ENCODE measurements around the gene PDIA2.
"Not testable (repeated sequence)": the region's sequence is repeated elsewhere in the genome, so short reads cannot be mapped to it uniquely, and the experiment has no call there.

Gene PDIA2

GRCh38 chr16:333406-334094 is 50.6 kb downstream of the PDIA2 start:
- no peak for DNase-seq

DNA sequence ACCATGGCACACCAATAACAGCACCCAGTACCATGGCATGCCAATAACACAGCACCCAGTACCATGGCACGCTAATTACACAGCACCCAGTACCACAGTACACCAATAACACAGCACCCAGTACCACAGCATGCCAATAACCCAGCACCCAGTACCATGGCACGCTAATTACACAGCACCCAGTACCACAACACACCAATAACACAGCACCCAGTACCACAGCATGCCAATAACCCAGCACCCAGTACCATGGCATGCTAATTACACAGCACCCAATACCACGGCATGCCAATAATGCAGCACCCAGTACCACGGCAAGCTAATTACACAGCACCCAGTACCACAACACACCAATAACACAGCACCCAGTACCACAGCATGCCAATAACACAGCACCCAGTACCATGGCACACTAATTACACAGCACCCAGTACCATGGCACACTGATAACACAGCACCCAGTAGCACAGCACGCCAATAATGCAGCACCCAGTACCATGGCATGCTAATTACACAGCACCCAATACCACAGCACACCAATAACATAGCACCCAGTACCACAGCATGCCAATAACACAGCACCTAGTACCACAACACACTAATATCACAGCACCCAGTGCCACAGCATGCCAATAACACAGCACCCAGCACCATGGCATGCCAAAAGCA is 51.3 kb downstream of the PDIA2 start:
- not testable (repeated sequence) for DNase-seq

GRCh38 chr16:334861-335632 is 52.1 kb downstream of the PDIA2 start:
- DNase-seq, result not testable (repeated sequence)

GRCh38 chr16:336269-336668 is 53.3 kb downstream of the PDIA2 start:
- no peak for DNase-seq
